ENCODE results near the gene MMP17.

GRCh38 chr12:131787143-131787660 lies 41.0 kb upstream of the MMP17 start:
- no peak for TF ChIP-seq MEF2A (IDR thresholded peaks at IDR 0.05; ENCODE audit: borderline replicate concordance, low read depth)
- TF ChIP-seq SMC3 (IDR thresholded peaks at IDR 0.05; ENCODE audit: low read depth, low read length), result no peak
- TF ChIP-seq CTCF (IDR thresholded peaks at IDR 0.05), result no peak
- TF ChIP-seq USF2 (IDR thresholded peaks at IDR 0.05; ENCODE audit: borderline replicate concordance, low read depth, low read length), result no peak
- no peak for TF ChIP-seq RAD21 (IDR thresholded peaks at IDR 0.05; ENCODE audit: low read length)
- TF ChIP-seq RFX5 (IDR thresholded peaks at IDR 0.05; ENCODE audit: low read length), result no peak
- no peak for TF ChIP-seq EP300 (IDR thresholded peaks at IDR 0.05; ENCODE audit: borderline replicate concordance in 1 of 2, low read depth in 1 of 2, low read length in 1 of 2)
- TF ChIP-seq PBX3 (IDR thresholded peaks at IDR 0.05), result no peak
- no peak for TF ChIP-seq GABPA (IDR thresholded peaks at IDR 0.05; ENCODE audit: low read depth)
- TF ChIP-seq YY1 (IDR thresholded peaks at IDR 0.05; ENCODE audit: low read depth), result no peak
